NCI-H128 (cell line): ENCODE data around the gene FLNB.

ENCODE experiments used
- DNase-seq: peaks from one replicate; lab custom pipeline; 2025; ENCODE audit not compliant: unreplicated experiment; lab: John Stamatoyannopoulos, UW

Gene FLNB

GRCh38 chr3:58130591-58130990 is 122.4 kb downstream of the FLNB start:
- DNase-seq: no peak

GRCh38 chr3:58131101-58131825 is 123.0 kb downstream of the FLNB start:
- DNase-seq: no peak

GRCh38 chr3:58132850-58133249 is 124.6 kb downstream of the FLNB start:
- no peak for DNase-seq

GRCh38 chr3:58134468-58134867 is 126.2 kb downstream of the FLNB start:
- no peak for DNase-seq

GRCh38 chr3:58135712-58136543 is 127.7 kb downstream of the FLNB start:
- DNase-seq: no peak

GRCh38 chr3:58137306-58137705 is 129.1 kb downstream of the FLNB start:
- DNase-seq: no peak

- no peak for DNase-seq
Observed at GRCh38 chr3:58141766-58142345, 133.6 kb downstream of the FLNB start.

- no peak for DNase-seq
Observed at GRCh38 chr3:58143417-58144055, 135.3 kb downstream of the FLNB start.

- DNase-seq: no peak
Observed at GRCh38 chr3:58144478-58145325, 136.5 kb downstream of the FLNB start.

- no peak for DNase-seq
Observed at GRCh38 chr3:58148049-58148448, 139.8 kb downstream of the FLNB start.

GRCh38 chr3:58150130-58150809 is 142.0 kb downstream of the FLNB start:
- no peak for DNase-seq

- DNase-seq: no peak
Observed at GRCh38 chr3:58150810-58151199, 142.6 kb downstream of the FLNB start.

GRCh38 chr3:58151637-58152036 is 143.4 kb downstream of the FLNB start:
- DNase-seq: no peak

- DNase-seq: no peak
Observed at GRCh38 chr3:58152225-58153015, 144.2 kb downstream of the FLNB start.

- no peak for DNase-seq
Observed at GRCh38 chr3:58153371-58153770, 145.1 kb downstream of the FLNB start.

- no peak for DNase-seq
Observed at GRCh38 chr3:58154626-58155449, 146.6 kb downstream of the FLNB start.

GRCh38 chr3:58155838-58156237 is 147.6 kb downstream of the FLNB start:
- DNase-seq: no peak

- no peak for DNase-seq
Observed at GRCh38 chr3:58157700-58158099, 149.5 kb downstream of the FLNB start.
